Measurements from ENCODE around the gene XPO6.
A peak's percentile ranks its signal among the peaks of the same experiment; 100 is the strongest.
"Not testable (repeated sequence)": the region's sequence is repeated elsewhere in the genome, so short reads cannot be mapped to it uniquely, and the experiment has no call there.

Gene XPO6

GRCh38 chr16:28131181-28131580, 80.6 kb downstream of the XPO6 start:
- Mint-ChIP-seq H3K27me3 (no peaks in the 10 kb centered on the region), H3K9me3 (no peaks in the 10 kb centered on the region), H3K4me3 (no peak overlapping the region), H3K36me3 (ENCODE audit: low read depth) (peaks cover 98% of the 10 kb centered on the region), H3K4me1 (ENCODE audit: low read depth) (peaks cover 38% of the 10 kb centered on the region), H3K27ac (peak overlapping the region; percentile 83)

- Mint-ChIP-seq H3K4me3 (no peak overlapping the region), H3K36me3 (ENCODE audit: low read depth) (peaks cover 98% of the 10 kb centered on the region), H3K27ac (peak overlapping the region; percentile 83), H3K27me3 (no peaks in the 10 kb centered on the region), H3K9me3 (no peaks in the 10 kb centered on the region), H3K4me1 (ENCODE audit: low read depth) (peaks cover 33% of the 10 kb centered on the region)
Measured at GRCh38 chr16:28130099-28131088, 81.4 kb downstream of the XPO6 start.

GRCh38 chr16:28126684-28127620, 84.8 kb downstream of the XPO6 start:
- H3K4me1 Mint-ChIP-seq (ENCODE audit: low read depth) = peaks cover 32% of the 10 kb centered on the region
- H3K27me3 Mint-ChIP-seq = no peaks in the 10 kb centered on the region
- peaks cover 89% of the 10 kb centered on the region for H3K36me3 Mint-ChIP-seq (ENCODE audit: low read depth)
- H3K4me3 Mint-ChIP-seq = no peak overlapping the region
- no peaks in the 10 kb centered on the region for H3K9me3 Mint-ChIP-seq
- peak overlapping the region; percentile 73 for H3K27ac Mint-ChIP-seq

GRCh38 chr16:28125592-28125991, 86.2 kb downstream of the XPO6 start:
- Mint-ChIP-seq H3K4me3 (no peak overlapping the region), H3K36me3 (ENCODE audit: low read depth) (peaks cover 89% of the 10 kb centered on the region), H3K27ac (peak overlapping the region; percentile 18)

GRCh38 chr16:28121527-28121926, 90.2 kb downstream of the XPO6 start:
- Mint-ChIP-seq H3K27me3 (no peaks in the 10 kb centered on the region), H3K27ac (no peak overlapping the region), H3K4me3 (no peak overlapping the region), H3K9me3 (no peaks in the 10 kb centered on the region), H3K4me1 (ENCODE audit: low read depth) (peaks cover under 1% of the 10 kb centered on the region), H3K36me3 (ENCODE audit: low read depth) (peaks cover 81% of the 10 kb centered on the region)

More at GRCh38 chr16:28125592-28125991, 86.2 kb downstream of the XPO6 start:
- Mint-ChIP-seq H3K27me3 (no peaks in the 10 kb centered on the region), H3K4me1 (ENCODE audit: low read depth) (peaks cover 22% of the 10 kb centered on the region), H3K9me3 (no peaks in the 10 kb centered on the region)

GRCh38 chr16:28120754-28121153, 91.0 kb downstream of the XPO6 start:
- H3K27ac Mint-ChIP-seq = no peak overlapping the region
- peaks cover 81% of the 10 kb centered on the region for H3K36me3 Mint-ChIP-seq (ENCODE audit: low read depth)

GRCh38 chr16:28118637-28119036, 93.1 kb downstream of the XPO6 start:
- peaks cover 79% of the 10 kb centered on the region for H3K36me3 Mint-ChIP-seq (ENCODE audit: low read depth)
- no peaks in the 10 kb centered on the region for H3K4me1 Mint-ChIP-seq (ENCODE audit: low read depth)
- no peak overlapping the region for H3K27ac Mint-ChIP-seq
- no peaks in the 10 kb centered on the region for H3K27me3 Mint-ChIP-seq
- H3K4me3 Mint-ChIP-seq = no peak overlapping the region
- no peaks in the 10 kb centered on the region for H3K9me3 Mint-ChIP-seq

More at GRCh38 chr16:28120754-28121153, 91.0 kb downstream of the XPO6 start:
- Mint-ChIP-seq H3K27me3 (no peaks in the 10 kb centered on the region), H3K4me1 (ENCODE audit: low read depth) (no peaks in the 10 kb centered on the region), H3K9me3 (no peaks in the 10 kb centered on the region), H3K4me3 (no peak overlapping the region)

- Mint-ChIP-seq H3K9me3 (no peaks in the 10 kb centered on the region), H3K4me1 (ENCODE audit: low read depth) (peaks cover 12% of the 10 kb centered on the region), H3K27me3 (no peaks in the 10 kb centered on the region), H3K36me3 (ENCODE audit: low read depth) (peaks cover 76% of the 10 kb centered on the region), H3K27ac (no peak overlapping the region), H3K4me3 (no peak overlapping the region)
Measured at GRCh38 chr16:28117168-28117565, 94.6 kb downstream of the XPO6 start.

GRCh38 chr16:28115866-28116265, 95.9 kb downstream of the XPO6 start:
- Mint-ChIP-seq H3K4me1 (ENCODE audit: low read depth) (peaks cover 12% of the 10 kb centered on the region), H3K27ac (peak overlapping the region; percentile 41), H3K36me3 (ENCODE audit: low read depth) (peaks cover 75% of the 10 kb centered on the region)
- H3K27me3 Mint-ChIP-seq, H3K4me3 Mint-ChIP-seq, H3K9me3 Mint-ChIP-seq: not testable (repeated sequence)

GRCh38 chr16:28112908-28113307, 98.9 kb downstream of the XPO6 start:
- H3K9me3 Mint-ChIP-seq = no peaks in the 10 kb centered on the region
- peaks cover 75% of the 10 kb centered on the region for H3K36me3 Mint-ChIP-seq (ENCODE audit: low read depth)
- H3K4me1 Mint-ChIP-seq (ENCODE audit: low read depth) = peaks cover 12% of the 10 kb centered on the region
- no peak overlapping the region for H3K4me3 Mint-ChIP-seq
- no peaks in the 10 kb centered on the region for H3K27me3 Mint-ChIP-seq
- peak overlapping the region; percentile 72 for H3K27ac Mint-ChIP-seq

GRCh38 chr16:28110977-28111376, 100.8 kb downstream of the XPO6 start:
- peaks cover 12% of the 10 kb centered on the region for H3K4me1 Mint-ChIP-seq (ENCODE audit: low read depth)
- no peaks in the 10 kb centered on the region for H3K27me3 Mint-ChIP-seq
- peaks cover 71% of the 10 kb centered on the region for H3K36me3 Mint-ChIP-seq (ENCODE audit: low read depth)
- no peak overlapping the region for H3K27ac Mint-ChIP-seq
- no peak overlapping the region for H3K4me3 Mint-ChIP-seq
- H3K9me3 Mint-ChIP-seq = no peaks in the 10 kb centered on the region

GRCh38 chr16:28110479-28110878, 101.3 kb downstream of the XPO6 start:
- Mint-ChIP-seq H3K27ac (no peak overlapping the region), H3K27me3 (no peaks in the 10 kb centered on the region), H3K4me3 (no peak overlapping the region), H3K36me3 (ENCODE audit: low read depth) (peaks cover 71% of the 10 kb centered on the region), H3K9me3 (no peaks in the 10 kb centered on the region), H3K4me1 (ENCODE audit: low read depth) (peaks cover 12% of the 10 kb centered on the region)

- Mint-ChIP-seq H3K4me3 (no peak overlapping the region), H3K4me1 (ENCODE audit: low read depth) (peaks cover 12% of the 10 kb centered on the region), H3K9me3 (no peaks in the 10 kb centered on the region), H3K36me3 (ENCODE audit: low read depth) (peaks cover 71% of the 10 kb centered on the region), H3K27me3 (no peaks in the 10 kb centered on the region), H3K27ac (no peak overlapping the region)
Measured at GRCh38 chr16:28110074-28110473, 101.7 kb downstream of the XPO6 start.

GRCh38 chr16:28108590-28109247, 103.0 kb downstream of the XPO6 start:
- Mint-ChIP-seq H3K27me3 (no peaks in the 10 kb centered on the region), H3K9me3 (no peaks in the 10 kb centered on the region), H3K4me3 (no peak overlapping the region), H3K27ac (peak overlapping the region; percentile 37), H3K36me3 (ENCODE audit: low read depth) (peaks cover 76% of the 10 kb centered on the region), H3K4me1 (ENCODE audit: low read depth) (peaks cover 12% of the 10 kb centered on the region)

Data from stimulated activated naive CD8-positive, alpha-beta T cell treated with anti-CD3 and anti-CD28 coated beads, Interleukin-15, Interleukin-2, amounts not matched to agents 100 ng/mL and 50 ng/mL, for 24 hours (primary cell).